Sigmoid colon (tissue), 4 donors: ENCODE measurements around the gene SERPINA4.

Experiments
- EP300 ChIP-seq, 4 donors: sonication (generic); formaldehyde crosslinking; IDR thresholded peaks; one replicate each; pipeline ENCODE4 v1.6.1; 2017; ENCODE audit warnings: antibody characterized with exemption in 4 of 4
- POLR2A ChIP-seq, 2 donors: fragments of 450-650 bp; IDR thresholded peaks; one replicate each; pipeline ENCODE4 v1.6.1; 2016; ENCODE audit warnings: antibody characterized with exemption in 2 of 2, mild to moderate bottlenecking in 2 of 2, moderate library complexity in 2 of 2
- TF ChIP-seq, protein P1 (sequence below), 4 experiments: fragments of 450-650 bp in 3 of 4; fragments of 200-600 bp in 1 of 4; IDR thresholded peaks; one replicate each; pipeline ENCODE4 v1.5.1; 2016 to 2019; ENCODE audit warnings: antibody characterized with exemption in 4 of 4, mild to moderate bottlenecking in 3 of 4, moderate library complexity in 2 of 4

DNA sequence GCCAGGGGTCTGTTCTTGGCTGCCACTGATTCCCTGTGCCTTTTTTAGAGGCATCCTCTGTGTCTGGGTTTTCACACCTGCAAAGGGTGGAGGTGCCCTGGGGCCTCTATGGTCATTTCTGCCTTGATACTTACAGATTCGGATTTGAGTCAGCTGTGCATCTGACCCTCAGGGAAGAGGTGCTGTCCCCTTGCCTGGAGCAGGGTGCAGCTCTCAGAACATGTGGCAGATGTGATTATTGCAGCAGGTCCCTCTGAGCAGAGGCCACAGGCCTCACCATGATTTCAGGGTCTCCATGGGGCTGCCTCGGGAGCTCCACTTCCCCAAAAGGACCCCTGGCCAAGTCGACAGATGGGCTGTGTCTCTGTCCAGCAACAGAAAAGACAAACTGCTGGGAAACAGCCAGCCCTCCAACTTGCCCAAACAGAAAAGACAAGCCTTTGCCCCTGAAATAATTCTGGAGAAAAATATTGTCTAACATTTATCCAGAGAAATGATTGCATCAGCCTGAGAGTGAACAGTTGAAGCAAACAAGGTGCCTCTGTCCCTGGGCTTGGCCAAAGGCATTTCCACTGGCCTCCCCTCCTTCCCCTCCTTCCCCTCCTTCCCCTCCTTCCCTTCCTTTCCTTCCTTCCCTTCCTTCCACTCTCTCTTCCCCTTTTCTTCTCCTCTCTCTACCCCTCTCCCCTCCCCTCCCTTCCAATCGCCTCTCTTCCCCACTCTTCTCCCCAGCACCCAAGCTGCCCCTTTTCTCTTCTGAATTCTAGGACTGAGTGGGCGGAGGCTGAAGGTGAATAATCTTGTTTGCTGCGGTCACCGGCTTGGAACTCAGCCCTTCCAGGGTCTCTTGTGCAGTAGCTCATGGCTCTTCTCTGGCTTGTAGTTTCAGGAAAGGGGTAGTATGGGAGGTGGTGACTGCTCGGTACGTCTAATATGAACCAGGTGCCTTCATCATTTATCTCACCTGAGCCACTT lies 51.6 kb downstream of the SERPINA4 start:
- TF ChIP-seq, protein P1, sequence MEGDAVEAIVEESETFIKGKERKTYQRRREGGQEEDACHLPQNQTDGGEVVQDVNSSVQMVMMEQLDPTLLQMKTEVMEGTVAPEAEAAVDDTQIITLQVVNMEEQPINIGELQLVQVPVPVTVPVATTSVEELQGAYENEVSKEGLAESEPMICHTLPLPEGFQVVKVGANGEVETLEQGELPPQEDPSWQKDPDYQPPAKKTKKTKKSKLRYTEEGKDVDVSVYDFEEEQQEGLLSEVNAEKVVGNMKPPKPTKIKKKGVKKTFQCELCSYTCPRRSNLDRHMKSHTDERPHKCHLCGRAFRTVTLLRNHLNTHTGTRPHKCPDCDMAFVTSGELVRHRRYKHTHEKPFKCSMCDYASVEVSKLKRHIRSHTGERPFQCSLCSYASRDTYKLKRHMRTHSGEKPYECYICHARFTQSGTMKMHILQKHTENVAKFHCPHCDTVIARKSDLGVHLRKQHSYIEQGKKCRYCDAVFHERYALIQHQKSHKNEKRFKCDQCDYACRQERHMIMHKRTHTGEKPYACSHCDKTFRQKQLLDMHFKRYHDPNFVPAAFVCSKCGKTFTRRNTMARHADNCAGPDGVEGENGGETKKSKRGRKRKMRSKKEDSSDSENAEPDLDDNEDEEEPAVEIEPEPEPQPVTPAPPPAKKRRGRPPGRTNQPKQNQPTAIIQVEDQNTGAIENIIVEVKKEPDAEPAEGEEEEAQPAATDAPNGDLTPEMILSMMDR (IDR thresholded peaks at IDR 0.05): no peak
- TF ChIP-seq EP300 (IDR thresholded peaks at IDR 0.05) (no peak), POLR2A (IDR thresholded peaks at IDR 0.05) (no peak)
